HepG2 (cell line): ENCODE data around the gene CAPSL. TPM values are rescaled to one million over a fixed set of nuclear protein-coding genes. Genes with fewer than 3 reads are reported as not detected.
"Not testable (repeated sequence)": the region's sequence is repeated elsewhere in the genome, so short reads cannot be mapped to it uniquely, and the experiment has no call there.

Source experiments
- ATAC-seq: fragments of 200-7000 bp; cut with Tn5 transposase; 3 replicates; pipeline ENCODE4 v1.9.1; 2020; ENCODE audit warnings: mild to moderate bottlenecking, moderate library complexity
- BruUV-seq: library from RNA; stranded (reverse); fragments of 400-500 nt; replicated peaks from 2 replicates; lab custom pipeline; 2021; lab: Mats Ljungman, UMichigan
- CTCF ChIA-PET: fragments of 300-600 bp; formaldehyde crosslinking; extraction: SDS; loops from one replicate; lab custom pipeline; 2021; ENCODE audit warnings: low total read pairs, inconsistent platforms, low intra/inter-chr PET ratio; lab: Yijun Ruan, JAX
- POLR2A ChIA-PET: fragments of 350-600 bp; sonication (Branson Sonifier 250); formaldehyde crosslinking; loops from one replicate; lab custom pipeline; 2020; ENCODE audit warnings: antibody characterized with exemption, inconsistent platforms; lab: Yijun Ruan, JAX
- DNase-seq: peaks from one replicate; pipeline ENCODE4 v3.0.0-alpha.2; 2015; ENCODE audit warnings: low spot score
- FAIRE-seq: peaks from 3 replicates; lab custom pipeline; 2011; peaks lifted over from hg19 to GRCh38; lab: Jason Lieb, UNC
- H2AFZ ChIP-seq: one replicate; pipeline ENCODE4 v1.6.1; 2011; ENCODE audit warnings: low read length, inconsistent platforms
- H3K27ac ChIP-seq: fragments of 300-600 bp; 3 replicates; pipeline ENCODE4 v1.8.0; 2011; ENCODE audit warnings: mixed run types, mild to moderate bottlenecking, mixed read lengths, low read length, inconsistent platforms; ENCODE audit not compliant: insufficient read depth; ENCODE audit errors: extremely low read length
- H3K27me3 ChIP-seq, 2 experiments: fragments of 200-600 bp in 1 of 2; 2 replicates in 1 of 2; 3 replicates in 1 of 2; pipeline versions ENCODE4 v1.6.0 to v1.8.0; 2011; ENCODE audit warnings: low read length in 2 of 2, mild to moderate bottlenecking in 2 of 2, moderate library complexity in 2 of 2, inconsistent platforms in 1 of 2; ENCODE audit not compliant: insufficient read depth in 2 of 2, control insufficient read depth in 1 of 2
- H3K36me3 ChIP-seq, 2 experiments: fragments of 200-600 bp in 1 of 2; replicated peaks in 1 of 2; 2 replicates in 1 of 2; 3 replicates in 1 of 2; pipeline versions ENCODE4 v1.5.1 to v1.8.0; 2011; ENCODE audit warnings: low read length in 2 of 2, inconsistent platforms in 1 of 2; ENCODE audit not compliant: insufficient read depth in 2 of 2, control insufficient read depth in 1 of 2
- H3K4me1 ChIP-seq: 2 replicates; pipeline ENCODE4 v1.5.1; 2012; ENCODE audit warnings: low read length, inconsistent platforms; ENCODE audit not compliant: insufficient read depth
- H3K4me2 ChIP-seq: 2 replicates; pipeline ENCODE4 v1.6.0; 2011; ENCODE audit warnings: low read depth, low read length, inconsistent platforms
- H3K4me3 ChIP-seq, 3 experiments: fragments of 200-600 bp in 1 of 3; sonication (generic), shearing (Covaris generic) in 1 of 3; replicated peaks in 1 of 3; 2 replicates each; pipeline ENCODE4 v1.5.1; 2011 to 2016; ENCODE audit warnings: low read length in 3 of 3, inconsistent platforms in 2 of 3, low read depth in 2 of 3, mild to moderate bottlenecking in 2 of 3, control low read depth in 1 of 3, mixed read lengths in 1 of 3; ENCODE audit not compliant: insufficient read depth in 1 of 3
- H3K79me2 ChIP-seq: one replicate; pipeline ENCODE4 v1.6.1; 2011; ENCODE audit warnings: low read length, inconsistent platforms; ENCODE audit not compliant: insufficient read depth
- H3K9ac ChIP-seq: 2 replicates; pipeline ENCODE4 v1.6.0; 2011; ENCODE audit warnings: mild to moderate bottlenecking, low read depth, low read length, inconsistent platforms; ENCODE audit not compliant: insufficient read depth
- H3K9me3 ChIP-seq: 2 replicates; pipeline ENCODE4 v1.5.1; 2012; ENCODE audit warnings: mild to moderate bottlenecking, low read length
- H4K20me1 ChIP-seq: 2 replicates; pipeline ENCODE4 v1.6.0; 2011; ENCODE audit warnings: inconsistent platforms, mild to moderate bottlenecking, low read length, moderate library complexity; ENCODE audit not compliant: insufficient read depth
- AGO1 ChIP-seq: fragments of 200-400 bp; formaldehyde crosslinking; IDR thresholded peaks from 2 replicates; pipeline ENCODE4 v1.6.1; 2017; ENCODE audit warnings: mild to moderate bottlenecking, low read depth, low read length, moderate library complexity; ENCODE audit not compliant: poor library complexity, severe bottlenecking
- CREM ChIP-seq, 2 experiments: sonication (generic) in 1 of 2; formaldehyde crosslinking in 1 of 2; IDR thresholded peaks; 2 replicates each; pipeline versions ENCODE4 v1.4.0 to v1.6.1; 2016 to 2020; ENCODE audit warnings: antibody characterized with exemption in 1 of 2, mild to moderate bottlenecking in 1 of 2, missing genetic modification reagents in 1 of 2
- PLRG1 ChIP-seq: fragments of 450-650 bp; conservative IDR thresholded peaks from 2 replicates; pipeline ENCODE4 v1.6.1; 2016
- YEATS2 ChIP-seq: sonication (generic); formaldehyde crosslinking; IDR thresholded peaks from 2 replicates; pipeline ENCODE4 v1.4.0; 2020; ENCODE audit warnings: missing genetic modification reagents, borderline replicate concordance
- ZNF629 ChIP-seq: sonication (generic); formaldehyde crosslinking; conservative IDR thresholded peaks from 2 replicates; pipeline ENCODE4 v1.5.0; 2020; ENCODE audit warnings: missing genetic modification reagents
- ZNF770 ChIP-seq: sonication (generic); formaldehyde crosslinking; IDR thresholded peaks from 2 replicates; pipeline ENCODE4 v1.5.0; 2020; ENCODE audit warnings: mild to moderate bottlenecking, missing genetic modification reagents
- WGBS: methylation state at CpG from one replicate; pipeline ENCODE4 v1.1.6; 2017; ENCODE audit warnings: low lambda C conversion rate; 5-methylcytosine and 5-hydroxymethylcytosine counted together
- in situ Hi-C: cut with HindIII; loops from 2 replicates; pipeline ENCODE4 v1.10.0; 2017; ENCODE audit warnings: low pct_unique_long_range_greater_than_20kb; ENCODE audit not compliant: extremely low pct_ligation_motif_present
- intact Hi-C: fragments of 100-400 bp; cut with micrococcal nuclease; formaldehyde crosslinking; loops from one replicate; pipeline ENCODE4 v1.10.0; 2022; ENCODE audit not compliant: unreplicated experiment
- polyA plus RNA-seq, 8 experiments: library from polyadenylated mRNA; depleted of rRNA in 3 of 8; stranded (reverse) in 7 of 8; unstranded in 1 of 8; fragments of >200 nt; fragmentation: Illumina TruSeq in 4 of 8; extraction: Trizol in 4 of 8; gene quantifications; 2 replicates each; pipeline versions ENCODE4 v1.2.1 to v1.2.3, GENCODE V29; 2011 to 2016; ENCODE audit warnings: low read depth in 4 of 8, missing spikeins in 1 of 8, mixed read lengths in 1 of 8; ENCODE audit not compliant: insufficient read depth in 1 of 8
- total RNA-seq, 5 experiments: library from RNA; depleted of rRNA; stranded (reverse); fragments of >200 nt; fragmentation: Illumina TruSeq; extraction: Trizol; gene quantifications; 2 replicates each; pipeline ENCODE4 v1.2.3, GENCODE V29; 2016; ENCODE audit warnings: low read depth in 1 of 5
- TF ChIP-seq, protein P1 (sequence below): sonication (generic); formaldehyde crosslinking; conservative IDR thresholded peaks from 2 replicates; pipeline ENCODE4 v1.4.0; 2020; ENCODE audit warnings: missing genetic modification reagents
- TF ChIP-seq, protein P2 (sequence below): IDR thresholded peaks from 2 replicates; pipeline ENCODE4 v1.6.1; 2016; ENCODE audit warnings: mild to moderate bottlenecking

CAPSL gene
- total and polyA plus RNA-seq, 2 of the 13 experiments (the other 11 are each of a cell fraction or from before 2014, with no cell fraction given): not detected

DNA sequence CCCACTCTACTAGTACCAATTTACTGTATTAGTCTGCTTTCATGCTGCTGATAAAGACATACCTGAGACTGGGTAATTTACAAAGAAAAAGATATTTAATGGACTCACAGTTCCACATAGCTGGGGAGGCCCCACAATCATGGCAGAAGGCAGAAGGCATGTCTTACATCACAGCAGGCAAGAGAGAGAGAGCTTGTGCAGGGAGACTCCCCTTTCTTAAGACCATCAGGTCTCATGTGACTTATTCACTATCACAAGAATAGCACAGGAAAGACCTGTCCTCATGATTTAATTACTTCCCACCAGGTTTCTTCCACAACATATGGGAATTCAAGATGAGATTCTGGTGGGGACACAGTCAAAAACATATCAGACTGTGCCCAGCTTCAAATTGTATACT, 41.3 kb upstream of the CAPSL start (continued):
- TF ChIP-seq, protein P1, sequence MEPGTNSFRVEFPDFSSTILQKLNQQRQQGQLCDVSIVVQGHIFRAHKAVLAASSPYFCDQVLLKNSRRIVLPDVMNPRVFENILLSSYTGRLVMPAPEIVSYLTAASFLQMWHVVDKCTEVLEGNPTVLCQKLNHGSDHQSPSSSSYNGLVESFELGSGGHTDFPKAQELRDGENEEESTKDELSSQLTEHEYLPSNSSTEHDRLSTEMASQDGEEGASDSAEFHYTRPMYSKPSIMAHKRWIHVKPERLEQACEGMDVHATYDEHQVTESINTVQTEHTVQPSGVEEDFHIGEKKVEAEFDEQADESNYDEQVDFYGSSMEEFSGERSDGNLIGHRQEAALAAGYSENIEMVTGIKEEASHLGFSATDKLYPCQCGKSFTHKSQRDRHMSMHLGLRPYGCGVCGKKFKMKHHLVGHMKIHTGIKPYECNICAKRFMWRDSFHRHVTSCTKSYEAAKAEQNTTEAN (CRISPR knock-in tag): no peak
- TF ChIP-seq AGO1: no peak
- TF ChIP-seq CREM (IDR thresholded peaks at IDR 0.05): no peak
- no peak for TF ChIP-seq CREM (CRISPR knock-in tag; IDR thresholded peaks at IDR 0.05)
- TF ChIP-seq, protein P2, sequence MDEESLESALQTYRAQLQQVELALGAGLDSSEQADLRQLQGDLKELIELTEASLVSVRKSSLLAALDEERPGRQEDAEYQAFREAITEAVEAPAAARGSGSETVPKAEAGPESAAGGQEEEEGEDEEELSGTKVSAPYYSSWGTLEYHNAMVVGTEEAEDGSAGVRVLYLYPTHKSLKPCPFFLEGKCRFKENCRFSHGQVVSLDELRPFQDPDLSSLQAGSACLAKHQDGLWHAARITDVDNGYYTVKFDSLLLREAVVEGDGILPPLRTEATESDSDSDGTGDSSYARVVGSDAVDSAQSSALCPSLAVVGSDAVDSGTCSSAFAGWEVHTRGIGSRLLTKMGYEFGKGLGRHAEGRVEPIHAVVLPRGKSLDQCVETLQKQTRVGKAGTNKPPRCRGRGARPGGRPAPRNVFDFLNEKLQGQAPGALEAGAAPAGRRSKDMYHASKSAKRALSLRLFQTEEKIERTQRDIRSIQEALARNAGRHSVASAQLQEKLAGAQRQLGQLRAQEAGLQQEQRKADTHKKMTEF (CRISPR knock-in tag): no peak
- no peak for TF ChIP-seq ZNF770 (CRISPR knock-in tag)
- TF ChIP-seq ZNF629 (CRISPR knock-in tag): no peak
- TF ChIP-seq YEATS2 (CRISPR knock-in tag): no peak
- no peak for TF ChIP-seq PLRG1

DNA sequence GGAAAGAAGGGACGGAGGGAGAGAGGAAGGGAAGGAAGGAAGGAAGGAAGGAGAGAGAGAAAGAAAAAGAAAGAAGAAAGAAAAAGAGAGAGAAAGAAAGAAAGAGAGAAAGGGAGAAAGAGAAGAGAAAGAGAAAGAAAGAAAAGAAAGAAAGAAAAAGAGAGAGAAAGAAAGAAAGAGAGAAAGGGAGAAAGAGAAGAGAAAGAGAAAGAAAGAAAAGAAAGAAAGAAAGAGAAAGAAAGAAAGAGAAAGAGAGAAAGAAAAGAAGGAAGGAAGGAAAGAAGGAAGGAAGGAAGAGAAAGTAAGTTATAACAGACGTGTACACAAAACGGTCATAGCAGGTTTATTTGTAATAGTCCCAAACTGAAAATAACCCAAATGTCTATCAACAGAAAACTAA, 38.4 kb upstream of the CAPSL start:
- H3K27me3 ChIP-seq, H3K4me2 ChIP-seq, H3K9me3 ChIP-seq, H2AFZ ChIP-seq, ATAC-seq, H3K27ac ChIP-seq, H3K9ac ChIP-seq, CTCF ChIA-PET, intact Hi-C loops, H3K79me2 ChIP-seq, FAIRE-seq, BruUV-seq, in situ Hi-C loops, H3K36me3 ChIP-seq, H3K4me3 ChIP-seq, H3K4me1 ChIP-seq, H4K20me1 ChIP-seq, DNase-seq, POLR2A ChIA-PET: not testable (repeated sequence)
- WGBS: under 1% methylated on average over 3 of the region's 3 CpGs
